ENCODE results near the gene ABHD1.

DNA sequence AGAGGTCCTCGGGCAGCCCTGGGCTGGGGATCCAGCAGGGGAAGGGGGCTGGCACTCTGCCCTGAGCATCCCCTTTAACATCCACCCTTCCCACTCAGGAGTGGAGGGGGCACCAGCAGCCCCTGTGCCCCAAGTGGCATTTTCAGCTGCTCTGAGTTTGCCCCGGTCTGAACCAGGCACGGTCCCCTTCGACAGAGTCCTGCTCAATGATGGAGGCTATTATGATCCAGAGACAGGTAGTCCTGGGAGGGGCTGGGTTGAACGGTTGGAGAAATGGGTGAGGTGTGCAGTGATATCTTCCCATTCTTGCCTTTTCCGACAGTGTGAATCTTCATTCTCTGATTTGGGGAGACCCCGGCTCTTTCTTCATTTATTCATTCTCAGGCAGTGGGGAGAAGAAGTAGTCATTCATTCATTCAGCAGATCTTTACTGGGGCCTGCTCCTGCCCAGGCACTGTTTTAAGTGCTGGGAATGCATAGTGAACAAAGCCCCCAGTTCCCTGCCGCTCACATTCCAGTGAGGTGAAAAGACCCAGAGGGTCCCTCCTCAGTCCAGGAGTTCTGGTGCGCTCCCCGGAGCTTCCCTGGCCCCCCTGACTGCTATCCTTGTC lies 38.4 kb upstream of the ABHD1 start:
- TF ChIP-seq, protein P1, sequence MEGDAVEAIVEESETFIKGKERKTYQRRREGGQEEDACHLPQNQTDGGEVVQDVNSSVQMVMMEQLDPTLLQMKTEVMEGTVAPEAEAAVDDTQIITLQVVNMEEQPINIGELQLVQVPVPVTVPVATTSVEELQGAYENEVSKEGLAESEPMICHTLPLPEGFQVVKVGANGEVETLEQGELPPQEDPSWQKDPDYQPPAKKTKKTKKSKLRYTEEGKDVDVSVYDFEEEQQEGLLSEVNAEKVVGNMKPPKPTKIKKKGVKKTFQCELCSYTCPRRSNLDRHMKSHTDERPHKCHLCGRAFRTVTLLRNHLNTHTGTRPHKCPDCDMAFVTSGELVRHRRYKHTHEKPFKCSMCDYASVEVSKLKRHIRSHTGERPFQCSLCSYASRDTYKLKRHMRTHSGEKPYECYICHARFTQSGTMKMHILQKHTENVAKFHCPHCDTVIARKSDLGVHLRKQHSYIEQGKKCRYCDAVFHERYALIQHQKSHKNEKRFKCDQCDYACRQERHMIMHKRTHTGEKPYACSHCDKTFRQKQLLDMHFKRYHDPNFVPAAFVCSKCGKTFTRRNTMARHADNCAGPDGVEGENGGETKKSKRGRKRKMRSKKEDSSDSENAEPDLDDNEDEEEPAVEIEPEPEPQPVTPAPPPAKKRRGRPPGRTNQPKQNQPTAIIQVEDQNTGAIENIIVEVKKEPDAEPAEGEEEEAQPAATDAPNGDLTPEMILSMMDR (IDR thresholded peaks at IDR 0.05), result peak in 2 of 7 experiments; percentile 22 to 37
- no peak for TF ChIP-seq POLR2A (IDR thresholded peaks at IDR 0.05)

Measured in body of pancreas (tissue), 4 donors.